GM10266 (cell line): ENCODE results near the gene PRLH.

Source experiments
- DNase-seq: peaks from one replicate; pipeline ENCODE4 v3.0.0; 2012; ENCODE audit errors: extremely low spot score
- TF ChIP-seq, protein P1 (sequence below): IDR thresholded peaks from 2 replicates; pipeline ENCODE4 v1.5.1; 2012; ENCODE audit warnings: mild to moderate bottlenecking, low read depth; ENCODE audit not compliant: control insufficient read depth, insufficient read depth; ENCODE audit errors: missing control alignments

The PRLH gene

DNA sequence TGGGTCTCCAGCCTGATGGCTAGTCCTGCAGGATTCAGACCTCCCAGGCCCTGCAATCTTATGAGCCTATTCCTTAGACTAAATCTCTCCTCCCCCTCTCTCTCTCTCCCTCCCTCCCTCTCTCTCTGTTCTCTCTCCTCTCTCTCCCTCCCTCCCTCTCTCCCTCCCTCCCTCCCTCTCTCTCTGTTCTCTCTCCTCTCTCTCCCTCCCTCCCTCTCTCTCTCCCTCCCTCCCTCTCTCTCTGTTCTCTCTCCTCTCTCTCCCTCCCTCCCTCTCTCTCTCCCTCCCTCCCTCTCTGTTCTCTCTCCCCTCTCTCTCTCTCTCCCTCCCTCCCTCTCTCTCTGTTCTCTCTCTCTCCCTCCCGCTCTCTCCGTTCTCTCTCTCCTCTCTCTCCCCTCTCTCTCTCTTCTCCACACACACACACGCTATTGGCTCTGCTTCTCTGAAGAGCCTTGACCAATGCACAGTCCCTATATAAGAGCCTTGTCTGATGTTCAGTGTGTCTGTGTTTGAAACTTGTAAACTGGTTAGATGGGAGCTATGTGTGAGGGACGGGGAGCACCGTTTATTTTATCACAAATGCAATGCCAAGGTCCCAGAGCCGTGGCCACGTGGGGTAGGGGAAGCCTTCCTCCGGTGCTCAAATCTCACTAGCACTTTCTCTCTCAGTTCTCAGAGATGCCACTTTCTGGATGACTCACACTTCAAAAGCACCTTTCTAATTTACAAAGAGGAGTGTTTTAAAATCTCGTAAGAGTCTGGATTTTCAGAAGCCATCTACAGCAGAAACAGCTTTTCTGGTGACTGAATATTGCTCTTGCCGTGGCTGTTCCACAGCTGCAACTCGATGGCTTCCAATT is 9.4 kb upstream of the PRLH start:
- TF ChIP-seq, protein P1, sequence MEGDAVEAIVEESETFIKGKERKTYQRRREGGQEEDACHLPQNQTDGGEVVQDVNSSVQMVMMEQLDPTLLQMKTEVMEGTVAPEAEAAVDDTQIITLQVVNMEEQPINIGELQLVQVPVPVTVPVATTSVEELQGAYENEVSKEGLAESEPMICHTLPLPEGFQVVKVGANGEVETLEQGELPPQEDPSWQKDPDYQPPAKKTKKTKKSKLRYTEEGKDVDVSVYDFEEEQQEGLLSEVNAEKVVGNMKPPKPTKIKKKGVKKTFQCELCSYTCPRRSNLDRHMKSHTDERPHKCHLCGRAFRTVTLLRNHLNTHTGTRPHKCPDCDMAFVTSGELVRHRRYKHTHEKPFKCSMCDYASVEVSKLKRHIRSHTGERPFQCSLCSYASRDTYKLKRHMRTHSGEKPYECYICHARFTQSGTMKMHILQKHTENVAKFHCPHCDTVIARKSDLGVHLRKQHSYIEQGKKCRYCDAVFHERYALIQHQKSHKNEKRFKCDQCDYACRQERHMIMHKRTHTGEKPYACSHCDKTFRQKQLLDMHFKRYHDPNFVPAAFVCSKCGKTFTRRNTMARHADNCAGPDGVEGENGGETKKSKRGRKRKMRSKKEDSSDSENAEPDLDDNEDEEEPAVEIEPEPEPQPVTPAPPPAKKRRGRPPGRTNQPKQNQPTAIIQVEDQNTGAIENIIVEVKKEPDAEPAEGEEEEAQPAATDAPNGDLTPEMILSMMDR = no peak
- peak; percentile 67 for DNase-seq

DNA sequence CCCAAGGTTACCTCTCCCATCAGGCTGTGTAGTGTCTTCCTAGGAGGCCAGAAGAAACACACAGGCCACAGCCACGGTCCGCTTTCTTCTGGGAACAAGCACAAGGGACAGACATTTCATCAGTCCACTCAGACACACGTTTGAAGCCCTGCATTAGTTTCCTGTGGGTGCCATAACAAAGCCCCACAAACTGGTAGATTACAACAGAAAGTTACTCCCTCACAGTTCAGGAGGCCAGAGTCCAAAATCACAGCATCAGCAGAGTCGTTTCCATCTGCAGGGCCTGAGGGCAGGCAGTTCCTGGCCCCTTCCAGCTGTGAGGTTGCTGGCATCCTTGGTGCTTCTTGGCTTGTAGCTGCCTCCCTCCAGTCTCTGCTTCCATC is 8.8 kb upstream of the PRLH start:
- TF ChIP-seq, protein P1 = no peak
- DNase-seq = no peak

DNA sequence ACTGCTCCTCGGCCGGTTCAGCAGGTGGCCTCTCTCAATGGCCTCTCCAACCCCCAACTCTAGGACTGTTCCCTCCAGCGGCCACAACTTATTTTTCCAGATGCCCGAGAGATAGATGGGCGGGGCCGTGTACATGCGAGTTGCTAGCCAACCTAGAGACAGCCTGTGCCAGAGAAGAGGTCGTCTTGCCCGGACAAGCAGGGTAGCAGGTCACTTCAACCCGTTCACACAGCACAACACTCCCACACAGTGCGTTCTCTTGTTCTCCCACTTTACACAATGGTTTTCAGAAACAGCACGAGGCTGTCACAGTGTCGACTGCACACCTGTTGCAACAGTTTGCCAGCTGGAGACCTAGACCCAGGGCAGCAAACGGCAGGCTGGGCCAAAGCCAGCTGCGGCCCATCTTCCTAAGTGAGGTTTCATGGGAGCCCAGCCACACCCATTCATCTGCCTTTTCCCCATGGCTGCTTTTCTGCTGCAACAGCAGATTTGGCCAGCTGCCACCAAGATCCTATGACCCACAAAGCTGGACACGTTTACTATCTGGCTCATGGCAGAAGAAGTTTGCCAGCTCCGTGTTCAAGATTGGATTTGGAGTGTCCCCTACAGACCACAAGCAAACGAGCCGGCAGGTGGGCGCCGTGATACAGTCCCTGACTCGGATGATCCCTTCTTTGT is 7.3 kb upstream of the PRLH start:
- no peak for DNase-seq
- TF ChIP-seq, protein P1 = no peak

GRCh38 chr2:237561221-237561620 is 5.2 kb upstream of the PRLH start:
- DNase-seq = no peak
- TF ChIP-seq, protein P1 = no peak

DNA sequence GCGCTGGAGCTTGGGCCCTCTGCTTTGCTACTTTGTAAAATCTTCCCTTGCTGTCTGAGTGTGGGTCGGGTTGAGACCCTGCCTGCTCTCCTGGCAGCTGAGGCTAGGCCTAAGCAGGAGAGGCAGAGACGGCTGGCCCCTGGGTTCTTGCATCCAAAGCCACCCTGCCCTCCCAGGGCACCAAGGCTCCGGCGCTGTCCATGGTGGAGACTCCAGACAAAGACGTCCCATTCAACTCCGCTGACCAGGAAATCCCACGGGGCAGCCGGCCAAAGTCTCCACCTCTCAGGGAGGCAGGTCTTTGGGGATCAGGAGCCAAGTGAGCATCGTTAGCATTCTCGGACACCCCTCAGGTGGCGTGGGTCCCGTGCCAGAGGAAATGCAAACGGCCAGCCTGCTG is 2.6 kb upstream of the PRLH start:
- TF ChIP-seq, protein P1 = no peak
- DNase-seq = no peak

DNA sequence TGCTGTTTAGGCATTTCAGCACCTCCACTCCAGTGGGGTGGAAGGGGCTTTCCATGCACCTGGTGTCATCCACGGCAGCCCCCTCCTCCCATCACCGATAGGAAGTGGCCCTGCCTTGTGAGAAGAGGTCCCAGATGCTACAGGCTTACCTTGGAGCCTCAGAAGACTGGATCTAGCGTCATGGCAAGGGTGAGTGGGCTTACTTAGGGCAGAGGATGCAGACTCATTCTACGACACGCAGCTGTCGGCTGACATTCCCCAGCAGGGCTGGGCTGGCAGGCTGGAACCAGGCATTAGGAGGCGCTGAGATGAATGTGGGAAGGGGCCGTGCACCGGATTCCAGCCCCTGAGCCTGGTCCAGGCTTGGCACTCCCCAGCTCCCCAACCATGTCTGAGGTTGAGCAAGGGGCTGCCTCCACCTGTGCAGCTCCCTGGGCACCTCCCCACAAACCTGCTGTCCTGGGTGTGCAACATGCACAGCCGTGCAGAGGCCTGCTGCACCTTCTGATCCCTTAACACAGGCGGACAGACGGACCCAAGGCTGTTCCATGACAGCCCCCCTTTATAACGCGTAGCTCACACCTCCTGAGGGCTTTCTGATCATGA is 1.7 kb upstream of the PRLH start:
- no peak for DNase-seq

More for the DNA sequence above, 1.7 kb upstream of the PRLH start:
- TF ChIP-seq, protein P1 = no peak
